GM12878 (cell line): ENCODE results near the gene TRIM26. TPM values are rescaled to one million over a fixed set of nuclear protein-coding genes. Genes with fewer than 3 reads are reported as not detected.
A peak's percentile ranks its signal among the peaks of the same experiment; 100 is the strongest.

Experiments
- CBFB ChIP-seq: IDR thresholded peaks from 2 replicates; pipeline ENCODE4 v1.6.1; 2016; ENCODE audit warnings: antibody characterized with exemption, low read depth
- CHD2 ChIP-seq: IDR thresholded peaks from 2 replicates; pipeline ENCODE4 v1.6.1; 2011; ENCODE audit warnings: low read depth, low read length, improper control_type of control experiment, borderline replicate concordance
- CREB1 ChIP-seq: IDR thresholded peaks from 2 replicates; pipeline ENCODE4 v1.6.1; 2012; ENCODE audit warnings: low read depth, mild to moderate bottlenecking, inconsistent platforms
- CUX1 ChIP-seq: IDR thresholded peaks from 2 replicates; pipeline ENCODE4 v1.6.1; 2012; ENCODE audit warnings: improper control_type of control experiment, low read depth, low read length; ENCODE audit not compliant: insufficient replicate concordance
- DPF2 ChIP-seq: fragments of 450-650 bp; IDR thresholded peaks from 2 replicates; pipeline ENCODE4 v1.6.1; 2017; ENCODE audit warnings: mild to moderate bottlenecking
- EZH2 ChIP-seq: IDR thresholded peaks from 2 replicates; pipeline ENCODE4 v1.6.1; 2012; ENCODE audit warnings: low read depth, mild to moderate bottlenecking, control low read depth, inconsistent platforms, low read length, borderline replicate concordance; ENCODE audit not compliant: control insufficient read depth
- FOS ChIP-seq: IDR thresholded peaks from 3 replicates; pipeline ENCODE4 v1.6.1; 2011; ENCODE audit warnings: borderline replicate concordance; ENCODE audit not compliant: insufficient read length; ENCODE audit errors: extremely low read depth
- FOXK2 ChIP-seq: fragments of 450-650 bp; IDR thresholded peaks from 2 replicates; pipeline ENCODE4 v1.6.1; 2017; ENCODE audit warnings: mild to moderate bottlenecking, moderate library complexity
- GATAD2B ChIP-seq: fragments of 450-650 bp; conservative IDR thresholded peaks from 2 replicates; pipeline ENCODE4 v1.6.1; 2017; ENCODE audit warnings: low read depth, mild to moderate bottlenecking, moderate library complexity
- PAX8 ChIP-seq: fragments of 450-650 bp; IDR thresholded peaks from 2 replicates; pipeline ENCODE4 v1.6.1; 2017; ENCODE audit warnings: mild to moderate bottlenecking, moderate library complexity
- POLR2AphosphoS5 ChIP-seq: IDR thresholded peaks from 2 replicates; pipeline ENCODE4 v1.6.1; 2011; ENCODE audit warnings: mild to moderate bottlenecking, low read length, inconsistent platforms
- RELA ChIP-seq: fragments of 450-650 bp; IDR thresholded peaks from 2 replicates; pipeline ENCODE4 v1.8.0; 2014; ENCODE audit warnings: borderline replicate concordance; ENCODE audit not compliant: partially characterized antibody
- SMAD5 ChIP-seq: IDR thresholded peaks from 2 replicates; pipeline ENCODE4 v1.6.1; 2016; ENCODE audit warnings: antibody characterized with exemption, low read depth
- SMARCA5 ChIP-seq: fragments of 450-650 bp; IDR thresholded peaks from 2 replicates; pipeline ENCODE4 v1.6.1; 2017; ENCODE audit warnings: mild to moderate bottlenecking
- SP1 ChIP-seq: IDR thresholded peaks from one replicate; pipeline ENCODE4 v1.6.1; 2011; ENCODE audit warnings: low read depth, low read length
- SREBF2 ChIP-seq: IDR thresholded peaks from 2 replicates; pipeline ENCODE4 v1.6.1; 2012; ENCODE audit warnings: mild to moderate bottlenecking, low read length
- STAT3 ChIP-seq: IDR thresholded peaks from 2 replicates; pipeline ENCODE4 v1.6.1; 2011; ENCODE audit warnings: low read depth, low read length, improper control_type of control experiment
- YBX1 ChIP-seq: fragments of 450-650 bp; IDR thresholded peaks from 2 replicates; pipeline ENCODE4 v1.6.1; 2016; ENCODE audit warnings: antibody characterized with exemption
- ZBED1 ChIP-seq: IDR thresholded peaks from 2 replicates; pipeline ENCODE4 v1.6.1; 2016; ENCODE audit warnings: borderline replicate concordance
- polyA plus RNA-seq, 11 experiments: library from polyadenylated mRNA; depleted of rRNA in 4 of 11; unstranded in 6 of 11; stranded (reverse) in 5 of 11; fragments of >200 nt; fragmentation: Nextera tagmentation in 4 of 11; fragmentation: Illumina TruSeq in 1 of 11; extraction: Ambion mirVana in 4 of 11; extraction: Trizol in 1 of 11; gene quantifications; 1 replicate in 1 of 11; 2 replicates in 10 of 11; pipeline versions ENCODE4 v1.2.1 to v1.2.3, GENCODE V29; 2011 to 2016; ENCODE audit warnings: inconsistent platforms in 2 of 11, missing spikeins in 2 of 11, low read depth in 1 of 11
- total RNA-seq, 4 experiments: library from RNA; depleted of rRNA in 3 of 4; stranded (reverse); fragments of >200 nt in 3 of 4; fragmentation: Illumina TruSeq in 1 of 4; extraction: Trizol in 1 of 4; gene quantifications; 2 replicates each; pipeline versions ENCODE4 v1.2.1 to v1.2.3, GENCODE V29; 2013 to 2021

TRIM26 gene
- total and polyA plus RNA-seq, 10 of the 15 experiments (the other 5 are each of a cell fraction or from before 2014, with no cell fraction given): 13.1 to 79.6 (median 63.6) TPM

DNA sequence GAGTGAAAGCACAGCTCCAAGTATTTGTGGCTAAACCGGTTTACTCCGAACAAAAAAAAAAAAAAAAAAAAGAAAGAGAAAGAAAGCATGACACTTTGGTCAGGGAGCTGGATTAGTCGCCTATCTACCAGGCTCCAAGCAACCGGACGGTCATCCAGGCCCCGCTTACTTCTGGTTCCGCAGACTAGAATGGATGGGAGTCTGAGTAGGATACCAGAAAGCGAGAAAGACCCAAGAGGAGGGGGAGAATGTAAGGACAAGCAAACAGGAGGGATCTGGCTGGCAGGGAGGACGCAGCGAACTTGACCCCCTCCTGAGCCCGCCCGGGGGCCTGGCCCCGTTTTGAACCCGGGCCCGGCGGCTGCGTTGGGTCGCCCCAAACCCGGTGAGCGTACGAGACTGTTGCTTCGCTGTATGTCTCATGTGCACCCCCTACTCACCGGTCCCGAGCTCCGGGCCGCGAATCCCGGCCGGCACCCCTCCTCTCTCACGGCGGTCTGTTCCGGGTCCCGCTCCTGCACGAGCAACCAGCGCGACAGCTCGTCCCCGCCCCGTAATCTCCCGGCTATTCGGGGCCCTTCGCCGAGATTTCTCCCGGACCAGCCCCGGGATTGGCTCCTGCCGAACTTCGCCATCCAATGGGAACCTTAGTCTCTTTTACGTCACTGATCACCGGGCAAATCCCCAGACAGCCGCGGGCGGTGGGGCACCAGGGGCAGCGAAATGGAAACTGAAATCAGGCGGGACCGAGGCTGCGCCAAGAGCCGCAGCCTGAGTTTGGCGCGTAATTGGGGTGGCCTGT lies at the start of gene TRIM26 (continued):
- no peak for TF ChIP-seq ZBED1
- no peak for TF ChIP-seq SREBF2
- peak; percentile 60 for TF ChIP-seq GATAD2B
- TF ChIP-seq DPF2: peak; percentile 64; the same call in 1 of the 2 replicates
- peak; percentile 91 for TF ChIP-seq POLR2AphosphoS5
- TF ChIP-seq SP1: peak; percentile 32
- no peak for TF ChIP-seq FOXK2
- TF ChIP-seq SMAD5: 0 out of 2 replicates have a peak, but pooled peaks have one; percentile 70
- peak; percentile 20 for TF ChIP-seq RELA
- no peak for TF ChIP-seq STAT3
- TF ChIP-seq CBFB: peak; percentile 61; the same call in 1 of the 2 replicates
- no peak for TF ChIP-seq FOS
- TF ChIP-seq YBX1: no peak
- TF ChIP-seq SMARCA5: no peak
- no peak for TF ChIP-seq EZH2
- TF ChIP-seq CREB1: peak; percentile 97
- TF ChIP-seq PAX8: no peak
- no peak for TF ChIP-seq CUX1
- TF ChIP-seq CHD2: peak; percentile 93
